Mammary epithelial cell (primary cell): Measurements from ENCODE around the gene PEF1.

Experiments used
- CTCF ChIP-seq, 2 donors: IDR thresholded peaks in 1 of 2; conservative IDR thresholded peaks in 1 of 2; 2 replicates each; pipeline ENCODE4 v1.5.1; 2011 to 2012; ENCODE audit warnings: inconsistent platforms in 2 of 2, low read length in 2 of 2, mild to moderate bottlenecking in 2 of 2, control low read depth in 1 of 2, low read depth in 1 of 2; ENCODE audit not compliant: insufficient read depth in 1 of 2; ENCODE audit errors: extremely low read depth in 1 of 2
- EZH2 ChIP-seq: IDR thresholded peaks from 2 replicates; pipeline ENCODE4 v1.6.1; 2012; ENCODE audit warnings: low read length, inconsistent platforms, borderline replicate concordance

- no peak for TF ChIP-seq CTCF (conservative IDR thresholded peaks at IDR 0.05 in 1 of 2, IDR thresholded peaks at IDR 0.05 in 1 of 2; ENCODE audit: extremely low read depth in 1 of 2, insufficient read depth in 1 of 2, low read depth in 1 of 2, low read length in 2 of 2)
- no peak for TF ChIP-seq EZH2
These were observed 9.7 kb upstream of the PEF1 start for GRCh38 chr1:31654474-31654776.
